Measurements from ENCODE around the gene TANC2.

TANC2 gene

DNA sequence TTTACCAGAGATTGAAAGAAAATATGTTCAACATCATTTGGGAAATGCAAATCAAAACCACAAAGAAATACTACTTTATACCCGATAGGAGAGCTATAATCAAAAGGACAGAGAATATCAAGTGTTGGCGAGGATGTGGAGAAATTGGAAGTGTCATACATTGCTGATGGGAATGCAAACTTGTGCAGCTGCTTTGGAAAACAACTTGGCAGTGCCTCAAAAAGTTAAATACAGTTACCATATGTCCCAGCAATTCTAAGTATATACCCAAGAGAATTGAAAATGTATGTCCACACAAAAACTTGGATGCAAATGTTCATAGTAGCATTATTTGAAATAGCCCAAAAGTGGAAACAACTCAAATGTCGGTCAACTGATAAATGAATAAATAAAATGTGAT is 17.0 kb upstream of the TANC2 start:
- H3K14ac ChIP-seq (ENCODE audit: low read length): no peak overlapping the region
- H2AK5ac ChIP-seq (ENCODE audit: low read length): no peak overlapping the region
- no peaks in the 10 kb centered on the region for H3K27me3 ChIP-seq (ENCODE audit: insufficient read depth, low read length)
- peaks cover 2% of the 10 kb centered on the region for H3K9me3 ChIP-seq (ENCODE audit: insufficient read depth, low read depth, low read length)
- H3K4me1 ChIP-seq (ENCODE audit: control insufficient read depth in 1 of 2, insufficient read depth in 2 of 2, low read length in 2 of 2): no peaks in the 10 kb centered on the region
- no peak overlapping the region for H3K4me3 ChIP-seq (ENCODE audit: low read depth, low read length)
- no peak overlapping the region for H3K4ac ChIP-seq (ENCODE audit: low read depth, low read length)
- H3K9ac ChIP-seq (ENCODE audit: low read length): no peak overlapping the region
- H4K91ac ChIP-seq (ENCODE audit: low read depth, low read length): no peak overlapping the region
- no peak overlapping the region for H2BK5ac ChIP-seq (ENCODE audit: low read depth, low read length, poor library complexity)
- H4K12ac ChIP-seq (ENCODE audit: low read depth, low read length): no peak overlapping the region
- no peak overlapping the region for H3K18ac ChIP-seq (ENCODE audit: low read length)
- no peak overlapping the region for H2AFZ ChIP-seq (ENCODE audit: insufficient read depth, low read length, poor library complexity)
- H3K36me3 ChIP-seq (ENCODE audit: control insufficient read depth in 1 of 2, insufficient read depth in 2 of 2, low read length in 2 of 2): no peaks in the 10 kb centered on the region
- no CpG with 5 or more reads among the region's 3 CpGs for WGBS (ENCODE audit: extremely low coverage, insufficient coverage, insufficient read length)
- H3K79me1 ChIP-seq (ENCODE audit: low read length): no peaks in the 10 kb centered on the region
- no peak overlapping the region for H3K23ac ChIP-seq (ENCODE audit: low read length)
- no peak overlapping the region for H2BK12ac ChIP-seq (ENCODE audit: low read length)
- no peaks in the 10 kb centered on the region for H3K79me2 ChIP-seq (ENCODE audit: control insufficient read depth, insufficient read depth, low read length, poor library complexity)
- H2BK120ac ChIP-seq (ENCODE audit: insufficient read depth, low read length, poor library complexity): no peak overlapping the region
- no peak for DNase-seq
- H3K27ac ChIP-seq (ENCODE audit: low read depth, low read length): no peak overlapping the region
- no peak overlapping the region for H3K4me2 ChIP-seq (ENCODE audit: low read length)
- no peak overlapping the region for H4K8ac ChIP-seq (ENCODE audit: low read depth, low read length)

GRCh38 chr17:62950067-62950466 is 16.0 kb upstream of the TANC2 start:
- WGBS (ENCODE audit: extremely low coverage, insufficient coverage, insufficient read length): no CpG with 5 or more reads among the region's 1 CpG
- peaks cover 2% of the 10 kb centered on the region for H3K9me3 ChIP-seq (ENCODE audit: insufficient read depth, low read depth, low read length)
- no peak overlapping the region for H3K14ac ChIP-seq (ENCODE audit: low read length)
- no peak overlapping the region for H4K91ac ChIP-seq (ENCODE audit: low read depth, low read length)
- no peak overlapping the region for H3K4me3 ChIP-seq (ENCODE audit: low read depth, low read length)
- no peaks in the 10 kb centered on the region for H3K4me1 ChIP-seq (ENCODE audit: control insufficient read depth in 1 of 2, insufficient read depth in 2 of 2, low read length in 2 of 2)
- DNase-seq: peak in 1 of 2 donors; percentile 25
- no peak overlapping the region for H4K12ac ChIP-seq (ENCODE audit: low read depth, low read length)
- H4K8ac ChIP-seq (ENCODE audit: low read depth, low read length): no peak overlapping the region
- no peak overlapping the region for H2BK5ac ChIP-seq (ENCODE audit: low read depth, low read length, poor library complexity)
- H3K18ac ChIP-seq (ENCODE audit: low read length): no peak overlapping the region
- no peak overlapping the region for H3K23ac ChIP-seq (ENCODE audit: low read length)
- H3K79me2 ChIP-seq (ENCODE audit: control insufficient read depth, insufficient read depth, low read length, poor library complexity): no peaks in the 10 kb centered on the region
- no peak overlapping the region for H2AK5ac ChIP-seq (ENCODE audit: low read length)
- no peak overlapping the region for H2BK12ac ChIP-seq (ENCODE audit: low read length)
- H3K4ac ChIP-seq (ENCODE audit: low read depth, low read length): no peak overlapping the region
- H3K27ac ChIP-seq (ENCODE audit: low read depth, low read length): no peak overlapping the region
- no peak overlapping the region for H3K9ac ChIP-seq (ENCODE audit: low read length)
- H3K4me2 ChIP-seq (ENCODE audit: low read length): no peak overlapping the region
- no peaks in the 10 kb centered on the region for H3K27me3 ChIP-seq (ENCODE audit: insufficient read depth, low read length)
- no peaks in the 10 kb centered on the region for H3K36me3 ChIP-seq (ENCODE audit: control insufficient read depth in 1 of 2, insufficient read depth in 2 of 2, low read length in 2 of 2)
- H2AFZ ChIP-seq (ENCODE audit: insufficient read depth, low read length, poor library complexity): no peak overlapping the region
- no peak overlapping the region for H2BK120ac ChIP-seq (ENCODE audit: insufficient read depth, low read length, poor library complexity)
- no peaks in the 10 kb centered on the region for H3K79me1 ChIP-seq (ENCODE audit: low read length)

- Histone ChIP-seq H2AK5ac (ENCODE audit: low read length) (no peak overlapping the region), H3K14ac (ENCODE audit: low read length) (no peak overlapping the region), H3K36me3 (ENCODE audit: control insufficient read depth in 1 of 2, insufficient read depth in 2 of 2, low read length in 2 of 2) (no peaks in the 10 kb centered on the region), H3K4me2 (ENCODE audit: low read length) (no peak overlapping the region), H3K4me3 (ENCODE audit: low read depth, low read length) (no peak overlapping the region), H3K9me3 (ENCODE audit: insufficient read depth, low read depth, low read length) (peaks cover under 1% of the 10 kb centered on the region), H2AFZ (ENCODE audit: insufficient read depth, low read length, poor library complexity) (no peak overlapping the region), H3K79me1 (ENCODE audit: low read length) (no peaks in the 10 kb centered on the region), H2BK120ac (ENCODE audit: insufficient read depth, low read length, poor library complexity) (no peak overlapping the region), H3K27me3 (ENCODE audit: insufficient read depth, low read length) (no peaks in the 10 kb centered on the region), H2BK5ac (ENCODE audit: low read depth, low read length, poor library complexity) (no peak overlapping the region), H3K4me1 (ENCODE audit: control insufficient read depth in 1 of 2, insufficient read depth in 2 of 2, low read length in 2 of 2) (no peaks in the 10 kb centered on the region), H4K8ac (ENCODE audit: low read depth, low read length) (no peak overlapping the region), H4K91ac (ENCODE audit: low read depth, low read length) (no peak overlapping the region), H3K9ac (ENCODE audit: low read length) (no peak overlapping the region), H4K12ac (ENCODE audit: low read depth, low read length) (no peak overlapping the region), H3K27ac (ENCODE audit: low read depth, low read length) (no peak overlapping the region), H3K23ac (ENCODE audit: low read length) (no peak overlapping the region), H3K18ac (ENCODE audit: low read length) (no peak overlapping the region), H3K4ac (ENCODE audit: low read depth, low read length) (no peak overlapping the region), H2BK12ac (ENCODE audit: low read length) (no peak overlapping the region), H3K79me2 (ENCODE audit: control insufficient read depth, insufficient read depth, low read length, poor library complexity) (no peaks in the 10 kb centered on the region)
- DNase-seq: no peak
- no CpG with 5 or more reads among the region's 4 CpGs for WGBS (ENCODE audit: extremely low coverage, insufficient coverage, insufficient read length)
These were observed 10.1 kb upstream of the TANC2 start for GRCh38 chr17:62955841-62956352.

- Histone ChIP-seq H3K27ac (ENCODE audit: low read depth, low read length) (no peak overlapping the region), H4K91ac (ENCODE audit: low read depth, low read length) (no peak overlapping the region), H2BK120ac (ENCODE audit: insufficient read depth, low read length, poor library complexity) (no peak overlapping the region), H2BK12ac (ENCODE audit: low read length) (no peak overlapping the region), H3K4me3 (ENCODE audit: low read depth, low read length) (no peak overlapping the region), H3K4me2 (ENCODE audit: low read length) (no peak overlapping the region), H3K36me3 (ENCODE audit: control insufficient read depth in 1 of 2, insufficient read depth in 2 of 2, low read length in 2 of 2) (no peaks in the 10 kb centered on the region), H2AFZ (ENCODE audit: insufficient read depth, low read length, poor library complexity) (no peak overlapping the region), H4K8ac (ENCODE audit: low read depth, low read length) (no peak overlapping the region), H3K27me3 (ENCODE audit: insufficient read depth, low read length) (no peaks in the 10 kb centered on the region), H3K9me3 (ENCODE audit: insufficient read depth, low read depth, low read length) (no peaks in the 10 kb centered on the region), H3K14ac (ENCODE audit: low read length) (no peak overlapping the region), H3K23ac (ENCODE audit: low read length) (no peak overlapping the region), H3K79me1 (ENCODE audit: low read length) (peaks cover 16% of the 10 kb centered on the region), H3K4me1 (ENCODE audit: control insufficient read depth in 1 of 2, insufficient read depth in 2 of 2, low read length in 2 of 2) (peaks cover 0 to 6% of the 10 kb centered on the region in 2 experiments), H2BK5ac (ENCODE audit: low read depth, low read length, poor library complexity) (no peak overlapping the region), H3K4ac (ENCODE audit: low read depth, low read length) (no peak overlapping the region), H3K79me2 (ENCODE audit: control insufficient read depth, insufficient read depth, low read length, poor library complexity) (peaks cover 10% of the 10 kb centered on the region), H3K9ac (ENCODE audit: low read length) (no peak overlapping the region), H4K12ac (ENCODE audit: low read depth, low read length) (no peak overlapping the region), H3K18ac (ENCODE audit: low read length) (no peak overlapping the region), H2AK5ac (ENCODE audit: low read length) (no peak overlapping the region)
- WGBS (ENCODE audit: extremely low coverage, insufficient coverage, insufficient read length): no CpG with 5 or more reads among the region's 3 CpGs
- peak; percentile 66 to 79 for DNase-seq
These were observed 2.7 kb upstream of the TANC2 start for GRCh38 chr17:62963296-62963695.
